Measurements from ENCODE around the gene TDP1. TPM values are rescaled to one million over a fixed set of nuclear protein-coding genes. Genes with fewer than 3 reads are reported as not detected.

The TDP1 gene
- total and polyA plus RNA-seq, 2 of the 4 experiments (the other 2 are of a cell fraction) = 23.3 to 53.1 TPM

DNA sequence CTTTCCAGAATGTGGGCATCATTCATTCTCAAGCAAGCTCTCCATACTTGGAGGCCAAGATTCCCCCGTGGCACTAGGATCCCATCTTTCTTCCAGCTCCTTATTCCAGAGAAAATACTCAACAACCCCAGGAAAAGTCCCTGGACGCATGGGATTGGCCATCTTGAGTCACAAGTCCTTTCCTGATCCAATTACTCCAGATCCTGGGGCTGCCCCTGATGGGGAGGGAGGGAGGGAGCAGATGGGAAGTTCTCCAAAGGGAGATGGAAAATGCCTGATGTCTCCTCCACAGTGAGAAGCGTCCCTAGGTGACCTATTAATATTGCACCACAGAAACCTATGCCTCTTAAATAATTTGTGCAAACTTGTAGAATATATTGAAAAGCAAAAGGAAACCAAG is 93.7 kb downstream of the TDP1 start:
- ATAC-seq (ENCODE audit: low read depth) (no peak), DNase-seq (no peak)
- dilution Hi-C loops (cut with HindIII; ENCODE audit: low sequenced_read_pairs, unreplicated experiment) = no loop called here
- no peak overlapping the region for H3K56ac ChIP-seq (ENCODE audit: extremely low read depth, insufficient read depth, low read length)
- H3K27me3 ChIP-seq (ENCODE audit: control insufficient read depth, insufficient read depth, low read length) = no peaks in the 10 kb centered on the region
- H2BK5ac ChIP-seq (ENCODE audit: low read depth, low read length, poor library complexity, severe bottlenecking) = no peak overlapping the region
- no peaks in the 10 kb centered on the region; the same call in 1 of the 2 replicates for H3K9me1 ChIP-seq (ENCODE audit: insufficient read depth, low read length)
- no peak overlapping the region for H4K5ac ChIP-seq (ENCODE audit: low read depth, low read length)
- H3K14ac ChIP-seq (replicated peaks; ENCODE audit: low read depth, low read length) = no peak overlapping the region
- H4K8ac ChIP-seq (ENCODE audit: low read depth in 2 of 2, low read length in 2 of 2) = no peak overlapping the region
- no peak overlapping the region for H3K4me2 ChIP-seq (ENCODE audit: low read depth, low read length)
- H3K4me1 ChIP-seq (ENCODE audit: control insufficient read depth, insufficient read depth, low read length) = 0 out of 2 replicates have a peak, but pooled peaks cover 2% of the 10 kb centered on the region
- no peak overlapping the region for H2AK9ac ChIP-seq (replicated peaks; ENCODE audit: low read depth, low read length, poor library complexity)
- no peak overlapping the region for H3K18ac ChIP-seq (ENCODE audit: low read depth, low read length)
- intact Hi-C loops (cut with micrococcal nuclease) = no loop called here
- no peak overlapping the region for H3K23ac ChIP-seq (ENCODE audit: low read depth, low read length)
- no peak overlapping the region for H2BK15ac ChIP-seq (ENCODE audit: low read depth, low read length)
- H3K36me3 ChIP-seq (ENCODE audit: control insufficient read depth, insufficient read depth, low read length) = peaks cover 4% of the 10 kb centered on the region; the same call in 1 of the 2 replicates
- CTCF ChIA-PET = no interaction called here
- H4K20me1 ChIP-seq (ENCODE audit: insufficient read depth, low read length) = no peaks in the 10 kb centered on the region
- H3K9me3 ChIP-seq (ENCODE audit: control insufficient read depth, insufficient read depth, low read length) = no peaks in the 10 kb centered on the region
- H2BK20ac ChIP-seq (ENCODE audit: low read depth, low read length) = no peak overlapping the region
- H3K4ac ChIP-seq (ENCODE audit: low read depth, low read length) = no peak overlapping the region
- POLR2A ChIA-PET (ENCODE audit: unreplicated experiment) = interaction anchor here (0.5 kb wide), 1 partner anchor 20 kb away, joined by 3 read pairs; no protein-coding TSS in a partner anchor
- no peak overlapping the region for H3K4me3 ChIP-seq (ENCODE audit: insufficient read depth, low read depth, low read length)
- H3K27ac ChIP-seq (ENCODE audit: insufficient read depth, low read length) = no peak overlapping the region
- H2AFZ ChIP-seq (replicated peaks; ENCODE audit: low read length, poor library complexity) = no peak overlapping the region
- no peak overlapping the region for H3K9ac ChIP-seq (ENCODE audit: low read depth, low read length)
- H4K91ac ChIP-seq (ENCODE audit: insufficient read depth, low read depth, low read length) = no peak overlapping the region
- WGBS, 2 experiments (ENCODE audit: extremely low coverage in 2 of 2, insufficient read length in 1 of 2) = no CpG with 5 or more reads among the region's 3 CpGs
- no TSS peak for BruUV-seq (replicated peaks)
- H3K79me1 ChIP-seq (ENCODE audit: low read depth in 1 of 2, low read length in 2 of 2) = no peaks in the 10 kb centered on the region
- H2AK5ac ChIP-seq (ENCODE audit: low read depth, low read length) = no peak overlapping the region
- TF ChIP-seq, protein P1, sequence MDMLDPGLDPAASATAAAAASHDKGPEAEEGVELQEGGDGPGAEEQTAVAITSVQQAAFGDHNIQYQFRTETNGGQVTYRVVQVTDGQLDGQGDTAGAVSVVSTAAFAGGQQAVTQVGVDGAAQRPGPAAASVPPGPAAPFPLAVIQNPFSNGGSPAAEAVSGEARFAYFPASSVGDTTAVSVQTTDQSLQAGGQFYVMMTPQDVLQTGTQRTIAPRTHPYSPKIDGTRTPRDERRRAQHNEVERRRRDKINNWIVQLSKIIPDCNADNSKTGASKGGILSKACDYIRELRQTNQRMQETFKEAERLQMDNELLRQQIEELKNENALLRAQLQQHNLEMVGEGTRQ (IDR thresholded peaks at IDR 0.05; ENCODE audit: low read depth, low read length) = no peak
- no peak for TF ChIP-seq FOS (IDR thresholded peaks at IDR 0.05; ENCODE audit: low read depth, low read length)
- TF ChIP-seq NFE2L2 (IDR thresholded peaks at IDR 0.05; ENCODE audit: low read depth, low read length) = no peak
- no peak for TF ChIP-seq RFX5 (IDR thresholded peaks at IDR 0.05; ENCODE audit: low read depth, low read length)
- in situ Hi-C loops (cut with MboI; ENCODE audit: low sequenced_read_pairs) = no loop called here
- no peak overlapping the region for H2BK120ac ChIP-seq (ENCODE audit: low read depth, low read length)
